GM21381 (cell line): Measurements from ENCODE around the gene NTNG1.

Experiments used
- ATAC-seq: cut with Tn5 transposase; IDR thresholded peaks from one replicate; pipeline ENCODE4 v1.9.1; 2021; ENCODE audit warnings: mild to moderate bottlenecking, moderate library complexity; ENCODE audit not compliant: unreplicated experiment

NTNG1 gene

DNA sequence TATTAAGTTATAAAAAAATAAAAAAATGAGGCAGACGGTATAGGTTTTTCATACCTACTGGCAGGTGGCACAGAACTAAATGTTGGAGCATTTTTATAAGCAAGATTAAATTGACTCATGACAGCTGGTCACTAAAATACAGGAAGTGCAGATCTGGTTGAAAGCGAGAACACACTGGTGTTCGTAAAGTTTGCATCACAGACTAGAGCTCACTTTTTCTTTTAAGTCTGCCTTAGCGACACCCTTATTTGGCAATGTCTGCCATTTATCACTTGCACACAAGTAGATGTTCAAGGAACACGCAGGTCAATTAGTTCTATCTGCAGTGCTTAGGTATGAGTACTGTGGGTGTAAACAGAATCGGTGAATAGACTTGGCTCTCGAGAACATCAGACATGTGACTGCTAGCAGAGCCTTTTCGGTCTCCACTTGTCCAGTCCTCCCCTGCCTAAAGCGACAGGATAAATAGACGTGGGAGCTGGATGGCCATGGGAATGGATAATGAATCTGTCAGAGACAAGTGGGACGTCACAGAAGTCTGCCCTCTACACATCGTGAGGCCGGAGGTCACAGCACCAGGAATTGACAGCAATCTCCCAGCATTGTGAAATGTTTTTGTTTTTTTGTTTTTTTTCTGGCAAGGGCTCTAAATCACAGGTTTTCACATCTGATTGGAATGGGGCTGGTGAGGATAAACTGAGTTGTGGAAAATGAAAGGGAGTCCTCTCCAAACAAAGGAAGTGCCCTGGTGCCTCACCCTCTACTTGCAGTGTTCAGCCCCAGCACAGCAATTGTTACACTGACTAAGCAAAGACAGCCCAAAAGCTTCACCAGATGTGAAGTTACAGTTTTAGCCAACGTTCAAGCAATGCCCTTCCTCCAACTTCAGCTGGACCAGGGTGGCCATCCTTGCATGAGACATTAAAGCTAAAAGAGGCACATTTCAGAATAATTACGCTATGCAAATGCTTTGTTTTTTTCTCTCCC, 248.9 kb downstream of the NTNG1 start:
- no peak for ATAC-seq

DNA sequence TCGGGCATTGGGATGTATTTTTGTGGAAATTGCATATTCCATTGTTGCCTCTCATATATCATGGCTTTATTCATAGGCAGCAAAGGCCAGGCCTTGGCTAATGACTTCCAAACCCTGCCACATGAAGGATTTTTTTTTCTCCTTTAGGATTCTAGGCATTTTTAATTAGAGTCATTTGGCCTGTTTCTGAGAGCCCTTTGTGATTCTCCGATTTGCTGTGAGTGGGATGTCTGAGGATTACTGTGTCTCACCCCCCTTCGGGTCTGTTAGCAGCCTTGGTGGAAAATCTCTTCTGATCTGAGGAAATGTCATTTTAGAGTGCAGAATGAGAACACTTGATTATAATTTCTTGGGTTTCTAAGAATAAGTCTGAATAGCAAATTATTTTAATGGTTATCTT, 253.5 kb downstream of the NTNG1 start:
- no peak for ATAC-seq

DNA sequence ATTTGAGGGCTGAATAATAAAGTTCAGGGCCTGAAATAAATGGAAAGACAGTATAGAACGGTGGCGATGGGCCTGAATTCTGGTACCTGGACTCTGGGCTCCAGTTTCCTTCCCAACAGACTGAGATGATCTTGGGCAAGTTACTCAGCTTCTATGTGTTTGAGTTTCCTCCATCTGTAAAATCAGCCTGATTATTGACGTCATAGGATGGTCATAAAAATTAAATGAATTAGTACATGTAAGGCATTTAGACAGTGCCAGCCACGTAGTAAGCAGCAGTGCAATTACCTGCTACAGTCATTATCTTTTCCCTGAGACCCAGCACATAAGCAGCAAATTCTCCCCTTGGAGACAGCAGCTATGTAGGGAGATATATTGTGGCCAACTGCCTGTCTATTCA, 260.9 kb downstream of the NTNG1 start:
- no peak for ATAC-seq

DNA sequence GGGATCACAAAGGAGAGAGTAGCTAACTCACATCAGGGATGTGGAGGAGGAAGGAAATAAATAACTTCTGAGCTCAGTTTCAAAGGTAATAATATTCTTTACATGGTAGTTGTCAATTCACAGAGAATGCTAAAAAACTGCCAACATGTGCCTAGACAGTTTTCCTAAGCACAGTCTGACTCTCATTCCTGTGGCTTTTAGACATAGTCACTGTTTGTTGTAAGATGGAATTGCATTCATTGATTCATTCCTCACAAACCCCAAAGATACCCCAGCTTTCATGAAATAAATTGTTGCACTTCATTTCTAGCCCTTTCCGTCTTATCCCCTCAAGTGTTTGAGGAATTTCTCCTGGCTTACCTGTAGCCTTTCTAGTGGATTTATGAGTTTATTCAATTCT, 263.9 kb downstream of the NTNG1 start:
- no peak for ATAC-seq

DNA sequence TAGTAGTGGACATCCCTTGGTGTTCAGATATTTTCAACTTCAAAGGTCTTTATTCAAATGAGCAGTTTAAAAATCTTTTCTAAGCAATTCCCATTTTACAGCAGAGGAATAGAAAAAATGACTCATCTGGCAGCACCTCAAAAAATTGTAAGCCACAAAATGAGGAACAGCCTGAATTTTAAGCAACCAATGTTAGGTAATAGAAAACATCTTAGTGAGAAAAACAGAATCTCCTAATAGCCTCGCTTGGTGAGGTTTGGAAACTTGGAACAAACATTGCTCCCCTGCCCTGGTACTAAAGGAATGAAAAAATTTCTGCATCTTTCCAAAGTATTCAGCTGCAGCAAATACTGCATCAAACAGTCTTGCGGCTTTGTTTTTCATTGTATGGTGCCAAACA, 264.4 kb downstream of the NTNG1 start:
- ATAC-seq = no peak

DNA sequence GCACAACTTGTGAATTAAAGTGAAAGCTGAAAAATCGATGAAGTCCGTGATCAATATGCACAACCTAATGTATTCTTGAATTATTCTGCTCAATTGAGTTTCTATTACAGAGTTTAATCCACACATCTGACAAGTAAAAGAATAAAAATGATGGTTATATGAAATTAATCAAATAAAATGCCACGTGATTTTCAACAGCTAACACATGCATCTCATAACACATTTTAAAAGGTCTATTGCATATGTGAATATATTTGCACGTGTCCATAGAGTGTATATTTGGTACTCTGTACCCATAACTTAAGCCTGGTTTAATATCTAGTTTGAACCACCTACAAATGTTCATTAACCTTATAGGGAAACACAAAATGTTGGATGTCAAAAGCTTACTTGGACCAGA, 266.2 kb downstream of the NTNG1 start:
- no peak for ATAC-seq

DNA sequence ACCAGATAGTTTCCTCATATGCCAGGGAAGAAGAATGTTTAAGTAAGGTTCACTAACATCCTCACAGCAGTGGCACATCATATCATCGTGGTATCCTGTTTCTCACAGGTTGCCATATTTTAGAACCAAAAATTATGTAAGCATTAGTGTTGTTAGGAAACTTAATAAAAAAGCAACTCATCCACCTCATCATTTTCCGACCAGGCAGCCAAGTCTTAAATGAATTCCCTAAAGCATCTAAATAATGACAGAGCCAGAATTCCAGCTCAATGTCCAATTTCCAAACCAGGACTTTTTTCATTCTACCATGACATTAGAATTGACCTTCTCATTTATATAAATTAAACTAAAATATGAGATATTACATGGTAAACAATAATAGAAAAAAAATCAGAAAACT, 272.7 kb downstream of the NTNG1 start:
- ATAC-seq = no peak

DNA sequence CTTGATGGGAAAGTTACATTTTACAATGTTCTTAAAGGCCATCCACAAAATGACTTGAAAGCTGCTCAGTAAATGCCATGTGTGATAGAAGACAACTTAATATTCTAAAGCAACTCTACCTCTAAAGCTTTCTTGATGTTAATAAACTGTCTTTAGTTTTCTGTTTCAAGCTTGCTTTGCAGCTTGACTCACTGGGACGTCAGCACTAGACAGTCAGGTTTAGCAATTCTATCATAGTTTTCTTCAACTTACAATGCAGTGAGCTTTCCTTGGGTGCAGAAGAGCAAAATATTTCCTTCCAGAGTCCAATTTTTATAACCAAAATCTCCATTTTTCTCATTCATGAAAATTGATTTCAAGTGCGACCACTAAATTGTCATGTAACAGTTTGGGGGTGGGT, 273.1 kb downstream of the NTNG1 start:
- no peak for ATAC-seq

DNA sequence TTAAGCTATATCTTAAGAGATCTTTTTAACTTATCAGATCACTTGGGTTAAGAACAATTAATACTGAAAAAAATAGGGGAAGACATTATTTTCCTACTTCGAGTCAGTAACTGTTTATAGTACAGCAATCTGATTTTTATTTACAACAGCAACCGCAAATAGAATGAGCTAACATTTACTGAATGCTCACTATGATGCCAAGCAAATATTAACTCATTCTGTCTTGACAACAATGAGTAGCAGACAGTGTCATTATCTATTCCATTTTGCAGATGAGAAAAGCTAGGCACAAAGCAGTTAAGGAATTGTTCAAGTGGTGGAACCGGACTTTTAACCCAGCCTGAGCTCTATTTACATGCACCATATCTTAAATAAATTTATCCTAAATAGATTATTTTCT, 273.7 kb downstream of the NTNG1 start:
- ATAC-seq = no peak

DNA sequence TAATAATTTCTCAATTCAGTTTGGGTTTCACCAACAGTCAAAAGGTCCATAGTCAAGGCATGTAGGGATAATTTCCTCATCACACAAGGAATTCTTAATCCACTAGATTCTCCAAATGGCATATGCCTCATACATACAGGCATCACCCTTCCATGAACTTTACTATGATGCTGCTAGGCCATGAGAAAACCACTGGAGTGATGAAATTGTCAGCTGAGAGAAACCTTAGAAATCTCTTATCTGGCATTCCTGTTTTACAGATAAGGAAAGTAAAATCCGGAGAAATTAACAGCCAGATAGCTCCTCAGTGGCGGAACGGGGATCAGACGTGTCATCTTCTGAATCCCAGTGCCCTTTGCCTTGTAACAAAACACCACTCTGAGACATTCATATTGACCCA, 274.4 kb downstream of the NTNG1 start:
- no peak for ATAC-seq

DNA sequence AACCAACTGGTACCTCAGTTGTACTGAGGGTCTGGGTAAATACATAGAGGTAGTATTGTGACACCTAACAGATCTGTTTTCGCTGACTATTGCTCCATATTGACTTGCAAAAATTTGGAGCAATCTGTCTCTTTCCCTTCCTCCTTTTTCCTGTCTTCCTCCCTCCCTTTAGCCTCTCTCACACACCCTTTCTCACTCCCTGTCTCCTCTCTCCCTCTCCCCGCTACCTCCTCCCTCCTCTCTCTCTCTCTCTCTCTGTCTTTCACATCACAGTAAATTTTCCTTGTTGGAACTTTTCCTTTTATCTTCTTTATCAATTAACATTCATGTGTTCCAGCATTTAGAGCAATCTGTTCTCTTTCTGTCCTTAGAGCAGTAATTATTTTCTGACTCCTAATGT, 278.2 kb downstream of the NTNG1 start:
- ATAC-seq = no peak

DNA sequence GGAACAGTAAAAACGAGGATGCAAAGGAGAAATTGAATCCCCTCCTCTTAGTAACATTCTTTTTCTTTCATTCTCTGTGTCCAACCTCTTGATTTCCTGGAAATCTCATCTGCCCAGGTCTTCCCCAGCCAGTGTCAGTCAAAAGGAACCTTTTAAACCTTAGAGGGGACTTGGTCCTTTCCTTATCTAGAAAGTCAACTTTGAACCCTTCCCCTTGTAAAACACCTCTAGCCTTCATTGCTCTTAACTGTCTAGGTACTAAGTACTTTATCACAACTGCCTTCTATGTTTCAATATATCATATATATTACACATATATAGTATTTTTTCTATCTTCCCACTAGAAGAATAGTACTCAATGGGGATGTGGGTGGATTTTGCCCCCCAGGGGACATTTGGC, 282.1 kb downstream of the NTNG1 start:
- ATAC-seq = no peak

DNA sequence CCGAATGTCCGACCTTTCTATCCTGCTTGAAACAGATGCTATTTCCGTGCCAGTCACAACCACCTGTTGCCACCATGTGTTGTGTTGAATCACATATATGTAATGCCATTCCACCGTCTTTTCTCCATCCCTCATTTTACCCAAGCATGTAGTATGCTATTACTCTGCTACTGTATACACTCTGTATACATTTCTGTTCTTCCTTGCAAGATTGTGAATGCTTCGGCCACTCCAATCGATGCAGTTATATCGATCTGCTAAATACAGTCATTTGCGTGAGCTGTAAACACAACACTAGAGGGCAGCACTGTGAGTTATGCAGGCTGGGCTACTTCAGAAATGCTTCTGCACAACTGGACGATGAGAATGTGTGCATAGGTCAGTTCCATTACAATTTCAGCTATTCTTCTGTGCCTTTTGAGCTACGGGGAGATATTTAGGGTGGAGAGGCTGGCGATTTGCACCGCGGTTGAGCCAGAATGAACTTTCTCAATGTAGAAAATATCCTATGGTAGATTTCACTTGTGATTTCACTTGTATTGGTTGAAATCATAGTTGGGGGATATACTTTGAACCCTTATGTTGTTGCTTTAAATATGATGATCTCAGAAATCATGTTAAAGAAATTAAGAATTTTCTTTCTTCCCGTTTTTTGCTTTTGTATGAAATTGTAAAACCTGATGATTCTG, 289.8 kb downstream of the NTNG1 start:
- ATAC-seq = peak; percentile 76

DNA sequence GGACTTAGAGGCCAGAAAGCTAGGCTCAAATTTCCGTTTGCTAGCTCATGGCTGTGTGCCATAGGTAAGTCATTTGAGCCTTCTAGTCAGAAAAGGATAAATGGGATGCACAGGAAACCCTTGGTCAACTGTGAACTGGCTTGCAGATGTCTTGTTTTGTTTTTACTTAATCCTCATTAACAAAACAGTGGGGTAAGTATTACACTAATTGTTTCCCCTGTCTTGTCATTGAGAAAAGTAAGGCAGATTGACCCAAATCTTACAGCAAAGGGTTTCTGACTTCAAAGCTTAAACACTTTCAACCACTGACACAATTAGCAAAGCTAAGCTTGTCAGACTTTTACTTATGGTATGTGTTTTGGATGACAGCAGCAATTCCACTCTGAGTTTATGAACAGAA, 291.3 kb downstream of the NTNG1 start:
- ATAC-seq = no peak

DNA sequence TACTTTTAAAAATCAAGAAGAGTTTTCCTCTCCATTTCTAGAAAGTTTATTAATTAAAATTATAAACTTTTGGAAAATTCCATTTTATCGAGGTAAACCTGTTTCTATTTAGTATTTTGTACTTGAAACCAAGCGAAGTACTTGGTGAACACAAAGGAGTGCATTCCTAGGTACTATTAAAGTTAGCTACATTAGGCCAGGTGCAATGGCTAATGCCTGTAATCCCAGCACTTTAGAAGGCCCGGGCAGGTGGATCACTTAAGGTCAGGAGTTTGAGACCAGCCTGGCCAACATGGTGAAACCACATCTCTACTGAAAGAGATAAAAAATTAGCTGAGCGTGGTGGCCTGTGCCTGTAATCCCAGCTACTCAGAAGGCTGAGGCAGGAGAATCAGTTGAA, 292.2 kb downstream of the NTNG1 start:
- no peak for ATAC-seq

DNA sequence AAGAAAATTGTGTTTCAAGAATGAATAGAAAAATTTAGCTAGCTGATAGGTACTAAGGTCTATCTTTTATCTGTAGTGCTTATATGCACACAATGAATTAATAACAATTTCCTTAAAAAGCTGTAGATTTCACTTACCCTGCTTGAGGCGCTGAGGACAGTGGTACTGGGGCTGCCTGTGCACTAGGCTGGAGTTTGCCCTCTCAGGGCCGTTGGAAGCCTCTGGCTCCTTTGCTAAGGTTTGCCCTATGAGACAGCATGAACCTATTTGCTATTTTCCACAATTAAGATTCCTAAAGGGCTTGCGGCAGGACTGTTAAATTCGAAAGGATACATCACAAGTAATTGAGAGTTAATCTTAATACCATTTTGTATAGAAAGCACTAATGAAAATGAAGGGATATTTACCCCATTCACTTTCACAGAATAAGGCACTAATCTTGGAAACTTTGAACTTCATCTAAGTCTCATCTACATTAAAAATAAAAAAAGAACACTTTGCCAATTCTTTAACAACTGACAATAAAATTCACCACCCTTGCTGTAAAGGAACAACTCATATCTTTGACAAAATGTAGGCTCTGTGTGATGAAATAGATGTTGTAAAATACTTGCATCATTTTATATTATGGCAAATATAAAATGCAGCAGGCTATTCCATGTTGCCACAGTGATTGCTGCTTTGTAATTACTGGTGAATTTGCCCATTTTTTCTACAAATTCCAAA, 293.0 kb downstream of the NTNG1 start:
- no peak for ATAC-seq

DNA sequence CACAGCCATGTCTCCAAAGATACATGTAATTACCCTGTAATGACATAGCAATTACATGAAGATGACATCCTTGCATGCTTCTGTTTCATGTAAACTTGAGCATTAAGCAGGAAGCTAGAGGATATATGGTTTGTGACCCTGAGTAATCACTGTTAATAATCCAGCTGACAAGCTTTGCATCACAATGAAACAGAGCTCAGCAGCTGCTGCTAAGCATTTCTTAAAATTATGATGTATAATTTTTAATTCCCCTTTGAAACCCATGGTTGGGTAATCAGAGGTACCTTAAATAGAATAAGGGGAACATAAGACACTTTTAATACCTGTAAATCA, 293.5 kb downstream of the NTNG1 start:
- no peak for ATAC-seq

DNA sequence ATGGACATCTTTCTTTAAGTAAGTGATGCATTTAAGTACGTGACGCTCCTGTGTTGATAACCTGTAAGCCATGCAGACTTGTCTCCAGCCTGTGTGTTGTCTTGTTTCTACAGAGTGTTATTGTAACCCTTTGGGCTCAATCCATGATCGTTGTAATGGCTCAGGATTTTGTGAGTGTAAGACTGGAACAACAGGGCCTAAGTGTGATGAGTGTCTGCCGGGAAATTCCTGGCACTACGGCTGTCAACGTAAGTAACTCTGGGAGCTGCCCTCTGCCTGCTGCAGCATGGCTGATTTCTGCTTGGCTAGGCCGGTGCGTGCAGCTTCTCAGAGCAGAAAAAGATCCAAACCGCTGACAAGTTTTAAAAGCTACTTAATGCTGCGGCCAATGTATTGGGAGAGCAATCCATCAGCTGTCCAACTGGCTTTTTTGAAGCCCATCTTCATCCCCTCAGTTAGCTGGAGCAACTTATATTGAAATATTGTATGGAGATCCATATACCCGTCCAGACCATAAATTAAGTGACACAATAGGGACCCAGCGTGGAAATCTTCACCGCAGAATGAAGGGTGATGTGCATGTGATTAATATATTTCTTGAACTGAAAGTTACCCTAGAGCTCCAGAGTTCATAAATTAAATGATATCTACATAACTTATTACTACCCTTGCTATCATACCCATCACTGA, 295.9 kb downstream of the NTNG1 start:
- no peak for ATAC-seq

DNA sequence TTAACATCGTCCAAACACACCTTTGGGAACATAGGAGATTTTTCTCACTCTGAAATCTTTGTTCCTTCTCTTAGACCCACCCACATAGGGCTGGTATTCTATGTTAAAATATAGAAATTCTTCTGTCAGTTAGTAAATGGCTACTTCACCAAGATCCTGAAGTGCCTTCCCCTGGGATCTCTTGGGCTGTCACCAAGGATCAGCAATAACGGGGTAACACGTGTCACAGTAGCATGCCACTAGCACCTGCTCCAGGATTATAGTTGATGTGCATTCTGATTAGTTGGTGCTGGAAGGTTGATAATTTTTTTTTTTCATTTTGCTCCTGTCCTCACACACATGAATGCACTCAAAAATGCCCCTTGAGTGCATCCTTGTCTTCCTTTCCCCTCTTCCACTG, 298.7 kb downstream of the NTNG1 start:
- ATAC-seq = no peak

DNA sequence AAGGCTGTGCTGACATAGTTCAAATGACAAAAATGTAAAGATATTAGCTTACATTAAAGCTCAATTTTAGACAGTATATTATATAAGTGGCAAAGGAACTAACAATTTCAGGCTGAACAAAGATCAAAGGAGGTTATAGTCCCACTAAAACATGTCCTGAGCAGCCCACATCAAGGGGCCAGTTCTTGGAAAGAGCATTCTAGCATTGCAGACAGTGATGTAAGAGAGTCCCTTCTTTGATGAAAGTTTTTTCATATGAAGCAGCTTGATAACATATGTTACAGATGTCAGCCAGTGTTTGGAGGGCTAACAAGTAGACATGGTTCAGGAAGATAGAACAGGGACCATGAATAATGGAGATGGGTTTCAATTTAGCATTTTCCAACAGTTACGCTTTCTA, 301.7 kb downstream of the NTNG1 start:
- no peak for ATAC-seq

DNA sequence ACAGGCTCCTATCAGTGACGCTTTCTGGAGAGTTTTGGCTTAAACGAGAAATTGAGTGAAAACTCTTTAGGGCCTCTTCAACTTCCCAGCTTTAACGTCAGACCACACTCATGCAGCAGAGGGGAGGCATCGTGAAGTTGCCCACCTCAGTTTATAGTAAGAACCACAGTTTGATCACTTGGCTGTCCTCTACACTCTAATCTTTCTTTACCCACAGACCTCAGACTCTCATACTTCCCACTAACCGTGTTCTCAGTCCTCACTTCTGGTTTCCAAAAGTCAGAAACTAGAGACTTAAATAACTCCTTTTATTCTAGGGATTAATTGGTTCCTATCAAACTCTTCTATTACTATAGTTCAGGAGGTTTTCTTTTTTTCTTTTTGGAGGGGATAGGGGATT, 302.2 kb downstream of the NTNG1 start:
- no peak for ATAC-seq
